Dermis blood vessel endothelial cell (primary cell): Measurements from ENCODE around the gene JPH2. TPM values are rescaled to one million over a fixed set of nuclear protein-coding genes. Genes with fewer than 3 reads are reported as not detected.
"Not testable (repeated sequence)": the region's sequence is repeated elsewhere in the genome, so short reads cannot be mapped to it uniquely, and the experiment has no call there.

Experiments
- DNase-seq: peaks from one replicate; pipeline ENCODE4 v3.0.0; 2010
- total RNA-seq: library from RNA; depleted of rRNA; stranded (reverse); fragments of >200 nt; gene quantifications from 2 replicates; pipeline ENCODE4 v1.2.3, GENCODE V29; 2014

Gene JPH2
- total RNA-seq, 1 donor from 2014 or later: 0.17 TPM

GRCh38 chr20:44157061-44157460 lies 29.9 kb downstream of the JPH2 start:
- no peak for DNase-seq

DNA sequence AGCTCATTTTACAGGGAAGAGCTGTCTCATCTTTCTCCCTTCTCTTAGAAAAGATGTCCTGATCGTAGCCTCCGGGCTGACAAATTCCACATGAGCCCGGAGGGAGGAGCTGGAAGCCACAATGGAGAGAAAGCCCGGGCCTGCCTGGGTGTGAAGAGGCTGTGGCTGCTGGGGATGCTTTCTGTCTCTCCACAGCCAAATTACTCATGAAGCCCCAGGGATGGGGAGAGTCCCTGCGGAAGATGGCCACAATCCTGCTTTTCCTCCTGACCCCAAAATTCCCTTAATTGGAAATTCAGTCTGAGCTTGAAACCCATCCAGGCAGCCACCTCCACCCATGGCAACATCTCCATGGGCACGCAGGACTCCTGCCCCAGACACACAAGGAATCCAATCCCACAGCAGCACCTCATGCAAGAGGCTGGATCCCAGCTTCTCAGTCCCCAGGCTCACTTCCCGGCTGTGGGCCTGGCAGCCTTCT lies 32.4 kb downstream of the JPH2 start:
- no peak for DNase-seq

DNA sequence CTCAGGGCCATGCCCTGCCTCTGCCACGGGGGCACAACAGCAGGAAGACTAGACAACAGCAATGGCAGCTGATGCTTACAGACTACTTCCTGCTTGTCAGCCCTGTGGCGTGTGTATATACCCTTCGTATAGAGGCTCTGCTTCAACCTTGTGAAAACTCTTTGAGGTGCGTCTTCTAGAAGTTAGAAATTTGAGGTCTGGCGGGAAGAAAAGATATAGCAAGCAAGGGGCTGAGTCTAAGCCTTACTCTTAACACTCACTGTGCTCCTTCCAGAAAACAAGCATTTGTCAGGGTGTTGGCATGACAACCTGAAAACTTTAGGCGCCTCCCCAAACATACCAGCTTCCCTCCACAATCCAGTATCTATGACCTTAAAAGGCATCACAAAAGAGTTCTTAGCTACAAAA lies 33.3 kb downstream of the JPH2 start:
- DNase-seq: no peak

DNA sequence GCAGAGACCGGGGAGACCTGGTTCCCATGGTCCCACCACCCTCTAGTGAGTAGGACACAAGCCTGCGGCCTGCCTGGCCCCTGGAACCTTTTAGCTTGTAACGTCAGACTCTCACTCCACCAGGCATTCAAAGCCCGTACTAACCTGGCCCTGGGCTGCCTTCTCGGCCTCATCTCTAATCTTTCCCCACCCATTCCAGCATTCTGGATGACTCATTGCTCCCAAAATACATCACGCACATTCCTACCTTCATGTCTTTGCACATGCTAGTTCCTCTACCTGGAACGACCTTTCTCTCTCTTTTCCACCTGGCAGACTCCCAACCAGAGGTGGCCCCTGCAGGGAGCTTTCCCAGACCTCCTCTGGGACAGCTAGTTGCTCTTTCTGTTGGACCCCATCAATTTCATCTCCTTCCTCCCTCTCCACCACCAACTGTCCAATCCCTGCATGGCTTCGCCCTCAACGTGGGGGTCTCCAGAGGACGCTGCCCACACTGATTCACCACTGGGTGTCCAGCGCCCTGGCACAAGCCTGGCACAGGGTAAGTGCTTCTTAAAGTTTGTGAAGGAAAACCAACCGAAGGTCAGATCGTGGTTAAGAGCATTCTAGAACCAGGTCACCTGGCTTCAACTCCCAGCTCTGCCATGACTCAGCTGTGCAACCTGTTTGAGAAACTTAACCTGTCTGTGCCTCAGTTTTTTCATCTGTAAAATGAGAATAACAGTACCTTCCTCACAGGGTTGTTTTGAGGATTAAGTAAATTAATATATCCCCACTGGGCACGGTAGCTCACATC lies 35.2 kb downstream of the JPH2 start:
- DNase-seq: no peak

GRCh38 chr20:44146272-44146671 lies 40.7 kb downstream of the JPH2 start:
- no peak for DNase-seq

DNA sequence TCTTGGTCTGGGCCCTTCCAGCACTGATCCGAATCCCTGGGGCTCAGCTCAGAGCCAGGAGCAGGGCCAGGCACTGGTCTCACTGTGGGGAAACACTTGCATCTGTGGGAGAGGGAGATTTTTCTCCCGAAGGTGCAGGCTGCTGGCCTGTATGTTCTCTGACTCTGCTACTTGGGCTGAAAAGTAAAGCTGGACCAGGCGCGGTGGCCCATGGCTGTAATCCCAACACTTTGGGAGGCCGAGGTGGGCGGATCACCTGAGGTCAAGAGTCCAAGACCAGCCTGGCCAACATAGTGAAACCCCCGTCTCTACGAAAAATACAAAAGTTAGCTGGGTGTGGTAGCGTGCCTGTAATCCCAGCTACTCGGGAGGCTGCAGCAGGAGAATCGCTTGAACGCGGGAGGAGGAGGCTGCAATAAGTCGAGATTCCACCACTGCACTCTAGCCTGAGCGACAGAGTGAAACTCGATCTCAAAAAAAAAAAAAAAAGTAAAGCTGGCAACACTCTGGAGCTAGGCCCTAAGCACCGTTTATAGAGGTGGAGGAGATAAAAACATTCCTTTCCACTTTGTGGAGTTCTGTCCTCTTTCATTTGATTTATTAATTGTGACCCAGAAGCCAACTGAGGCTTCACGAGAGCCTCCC lies 41.7 kb downstream of the JPH2 start:
- DNase-seq: no peak

DNA sequence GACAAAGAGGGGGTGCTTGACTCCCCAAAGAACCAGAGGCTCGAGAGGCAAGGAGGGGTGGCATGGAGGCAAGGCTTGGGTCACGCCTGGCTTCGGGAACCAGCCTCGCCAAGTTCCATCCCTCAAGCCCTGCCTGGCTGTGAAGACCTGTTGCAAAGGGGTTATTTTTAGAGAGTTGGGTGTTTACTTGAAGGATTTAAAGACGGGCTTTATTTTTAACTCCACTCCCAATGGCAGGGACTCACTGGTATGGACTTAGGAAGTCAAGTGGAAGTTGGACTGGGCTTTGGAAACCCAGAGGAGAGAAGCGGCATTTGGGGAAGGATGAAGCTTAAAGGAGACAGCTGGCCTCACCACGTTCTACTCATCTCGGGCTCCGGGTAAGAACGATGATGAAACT lies 43.1 kb downstream of the JPH2 start:
- DNase-seq: no peak

DNA sequence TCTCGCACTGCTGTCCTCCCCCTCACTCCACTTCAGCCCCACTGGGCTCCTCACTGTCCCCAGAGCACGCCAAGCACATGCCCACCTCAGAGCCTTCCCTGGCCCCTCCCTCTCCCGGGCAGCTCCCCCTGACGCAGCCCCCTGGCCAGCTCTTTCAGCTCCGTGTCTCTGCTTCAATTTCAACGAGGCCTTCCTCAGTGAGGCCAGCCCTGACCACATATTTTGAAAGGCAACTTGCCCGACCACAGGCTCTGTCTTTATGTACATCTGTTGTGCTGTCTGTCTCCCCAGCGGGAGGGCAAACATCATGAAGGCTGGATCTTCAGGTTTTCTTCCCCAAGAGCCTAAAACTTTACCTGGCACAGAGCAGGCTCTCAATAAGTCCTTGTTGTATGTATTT lies 44.6 kb downstream of the JPH2 start:
- no peak for DNase-seq

DNA sequence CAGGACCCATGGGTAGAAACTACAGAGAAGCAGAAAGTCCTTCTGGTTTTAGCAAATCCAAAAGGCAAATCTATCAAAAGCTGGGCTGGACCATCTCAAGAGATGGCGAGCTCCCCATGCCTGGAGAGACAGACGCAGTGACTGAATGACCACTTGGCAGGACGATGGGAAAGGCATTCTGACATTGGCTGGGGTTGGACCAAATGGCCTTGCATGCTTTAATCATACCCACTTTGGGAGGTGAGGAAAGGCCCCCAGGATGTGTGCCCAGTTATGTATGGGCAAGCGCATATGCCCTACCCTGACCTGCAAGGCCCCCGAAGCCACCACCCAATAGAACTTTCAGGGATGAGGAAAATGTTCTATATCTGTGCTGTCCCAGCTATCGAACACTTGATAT lies 45.1 kb downstream of the JPH2 start:
- DNase-seq: no peak

GRCh38 chr20:44138867-44139266 lies 48.1 kb downstream of the JPH2 start:
- peak; percentile 68 for DNase-seq

DNA sequence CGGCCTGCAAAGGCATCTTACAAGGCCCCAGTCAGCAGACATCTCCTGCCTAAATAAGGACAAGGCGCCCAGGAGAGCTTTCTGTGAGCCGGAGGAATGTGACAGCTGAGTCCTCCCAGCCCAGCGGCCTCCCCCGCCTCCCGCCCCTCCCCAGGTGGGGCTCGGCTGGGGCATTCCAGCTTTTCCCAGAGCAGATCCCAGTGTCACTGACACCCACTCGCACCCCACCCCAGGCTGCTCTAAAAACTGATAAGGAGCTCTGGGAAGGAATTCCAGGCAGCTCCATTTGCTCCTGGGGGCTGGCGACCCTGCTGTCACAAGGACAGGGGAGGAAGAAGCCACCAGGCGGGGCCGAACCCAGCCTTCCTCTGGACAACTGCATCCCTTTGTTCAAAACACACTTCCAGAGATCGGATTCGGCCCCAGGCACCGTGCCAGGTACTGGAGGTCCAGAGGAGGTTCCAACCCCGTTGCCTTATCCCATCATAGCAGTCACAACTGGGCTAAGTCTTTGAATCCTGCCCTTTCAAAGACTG lies 49.7 kb downstream of the JPH2 start:
- DNase-seq: no peak

DNA sequence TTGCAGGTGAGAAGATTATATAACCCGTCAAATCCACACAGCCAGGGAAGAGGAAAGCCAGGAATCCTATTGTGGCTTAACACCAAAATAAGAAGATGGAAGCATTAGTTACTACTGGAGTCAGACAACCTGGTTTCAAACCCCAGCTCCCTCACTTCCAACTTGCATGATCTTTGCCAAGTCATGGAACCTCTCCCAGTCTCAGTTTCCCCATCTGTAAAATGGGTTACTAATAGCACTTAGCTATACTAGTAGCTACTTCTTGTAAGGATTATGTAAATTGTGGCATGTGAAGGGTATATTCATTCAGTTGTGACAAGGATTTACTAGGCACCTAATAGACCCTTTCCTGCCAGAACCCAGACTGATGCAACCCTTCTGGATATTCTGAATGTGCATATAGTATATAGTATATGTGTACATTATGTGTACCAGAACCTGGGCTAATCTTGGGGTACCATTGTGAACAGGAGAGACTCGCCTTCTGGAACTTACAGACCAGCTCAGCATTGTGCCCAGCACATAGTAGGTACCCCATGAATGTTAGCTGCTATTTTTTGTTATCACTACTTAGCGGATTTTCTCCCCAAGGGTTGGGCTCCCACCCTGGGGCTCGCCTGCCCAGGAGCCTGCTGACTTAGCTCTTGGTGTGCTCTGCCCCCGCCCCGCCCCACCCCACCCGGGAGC lies 50.3 kb downstream of the JPH2 start:
- DNase-seq: no peak

DNA sequence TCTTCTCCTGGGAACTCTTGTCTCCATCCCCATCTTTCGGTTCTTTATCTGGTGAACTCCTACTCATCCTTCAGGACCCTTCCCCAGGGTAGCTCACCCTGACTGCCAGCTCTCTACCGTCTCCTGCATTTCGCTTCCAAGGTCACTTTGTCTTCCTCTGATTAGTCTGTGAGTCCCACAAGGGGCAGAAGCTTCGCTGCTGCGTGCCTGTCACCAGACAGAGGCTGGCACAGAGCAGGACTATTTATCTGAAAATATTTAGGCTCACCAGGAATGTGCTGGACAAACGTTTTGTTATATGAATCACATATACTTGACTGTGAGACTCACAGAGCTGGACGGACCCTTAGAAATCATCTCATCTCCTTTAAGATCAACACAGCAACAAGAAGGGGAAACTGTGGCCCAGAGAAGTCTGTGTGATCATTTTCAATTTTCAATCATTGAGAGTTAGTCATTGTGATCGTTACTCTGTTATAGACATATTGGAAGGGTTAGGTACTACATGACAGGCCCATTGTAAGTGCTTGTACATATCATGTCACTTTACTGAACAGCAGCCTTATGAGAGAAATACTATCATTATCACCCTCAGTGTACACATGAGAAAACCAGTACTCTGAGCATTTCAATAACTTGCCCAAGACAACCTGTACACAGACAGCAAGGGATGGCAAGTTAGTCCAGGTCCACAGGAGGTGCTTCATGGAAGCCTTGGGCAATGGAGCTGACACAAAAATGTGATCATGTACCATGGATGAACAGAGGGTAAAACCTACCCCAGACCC lies 51.4 kb downstream of the JPH2 start:
- DNase-seq: no peak

GRCh38 chr20:44135012-44135412 lies 52.0 kb downstream of the JPH2 start:
- no peak for DNase-seq

- DNase-seq: no peak
Measured at GRCh38 chr20:44133424-44133823, 53.6 kb downstream of the JPH2 start.

DNA sequence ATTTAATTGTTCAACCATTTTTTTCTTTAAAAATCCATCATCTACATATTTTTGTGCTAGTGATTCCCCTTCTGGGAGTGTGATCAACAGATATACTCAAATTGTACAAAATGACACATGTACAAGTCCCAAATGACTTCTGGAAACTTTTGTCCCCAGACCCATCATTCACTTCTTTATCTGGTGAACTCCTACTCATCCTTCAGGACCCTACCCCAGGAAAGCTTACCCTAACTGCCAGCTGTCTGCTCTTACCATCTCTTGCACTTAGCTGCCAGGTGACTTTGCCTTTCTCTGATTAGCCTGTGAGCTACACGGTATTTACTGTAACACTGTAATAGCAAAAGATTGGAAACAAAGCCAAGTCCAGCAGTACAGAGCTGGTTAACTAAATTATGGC lies 55.3 kb downstream of the JPH2 start:
- no peak for DNase-seq

- DNase-seq: peak; percentile 56
Measured at GRCh38 chr20:44129911-44130718, 56.9 kb downstream of the JPH2 start.

- DNase-seq: not testable (repeated sequence)
Measured at GRCh38 chr20:44129300-44129699, 57.7 kb downstream of the JPH2 start.

DNA sequence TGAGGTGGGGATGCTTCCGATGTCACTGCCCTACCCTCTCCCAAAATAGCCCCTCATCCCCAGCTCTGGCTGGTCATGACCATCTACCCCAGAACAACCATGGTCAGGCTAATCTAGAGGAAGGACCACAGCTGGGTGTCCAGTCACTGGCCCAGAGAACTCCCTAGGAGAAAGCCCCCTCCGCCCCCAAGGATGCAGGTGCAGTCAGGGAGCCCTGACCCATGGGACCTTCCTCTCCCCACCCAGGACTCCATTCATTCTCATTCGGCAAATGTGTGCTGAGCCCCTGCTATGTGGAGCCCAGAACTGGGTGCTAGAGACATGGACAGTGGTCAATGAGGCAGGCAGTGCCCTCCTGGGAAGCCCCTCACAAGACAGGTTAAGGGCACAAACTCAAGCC lies 60.5 kb downstream of the JPH2 start:
- no peak for DNase-seq

DNA sequence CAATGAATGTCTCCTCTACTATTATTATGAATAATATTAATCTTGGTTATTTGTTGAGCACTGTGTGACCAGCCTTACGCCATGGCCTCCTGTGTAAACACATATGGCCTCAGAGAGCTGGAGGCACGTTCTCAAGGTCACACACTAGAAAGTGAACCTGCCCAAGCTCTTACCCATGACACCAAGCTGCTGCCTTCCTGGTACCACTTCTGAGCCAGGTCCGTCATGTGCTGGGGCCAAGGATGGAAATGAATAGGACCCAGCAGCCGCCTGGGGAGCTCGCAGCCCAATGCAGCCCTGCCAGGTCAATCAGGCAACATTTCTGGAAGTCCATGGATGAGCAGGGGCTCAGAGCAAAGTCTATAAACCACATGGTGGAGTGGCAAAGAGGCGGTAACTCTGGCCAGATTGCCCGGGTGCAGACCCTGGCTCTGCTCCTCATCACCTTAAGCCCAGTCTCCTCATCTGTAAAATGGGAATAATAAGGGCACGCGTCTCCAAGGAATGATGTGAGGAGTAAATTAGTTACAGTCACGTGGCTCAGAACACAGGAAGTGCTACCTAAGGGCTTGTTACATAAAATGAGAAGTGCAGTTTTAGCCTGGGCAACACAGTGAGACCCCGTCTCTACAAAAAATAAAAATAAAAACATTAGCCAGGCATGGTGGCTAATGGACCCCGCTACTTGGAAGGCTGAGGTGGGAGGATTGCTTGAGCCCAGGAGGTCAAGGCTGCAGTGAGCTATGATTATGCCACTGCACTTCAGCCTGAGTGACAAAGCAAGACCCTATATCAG lies 61.5 kb downstream of the JPH2 start:
- DNase-seq: no peak
